GM12878 (cell line): ENCODE measurements around the gene ARID3B. TPM values are rescaled to one million over a fixed set of nuclear protein-coding genes. Genes with fewer than 3 reads are reported as not detected.

Experiments
- ATAC-seq: fragments of 200-7000 bp; cut with Tn5 transposase; 3 replicates; pipeline ENCODE4 v1.9.1; 2020; ENCODE audit warnings: mild to moderate bottlenecking, moderate library complexity
- BruUV-seq: library from RNA; stranded (reverse); fragments of 400-500 nt; replicated peaks from 2 replicates; lab custom pipeline; 2021; lab: Mats Ljungman, UMichigan
- CTCF ChIA-PET: fragments of 300-600 bp; sonication (Branson Sonifier 250); formaldehyde crosslinking; extraction: SDS; loops from one replicate; lab custom pipeline; 2021; ENCODE audit warnings: inconsistent platforms; lab: Yijun Ruan, JAX
- POLR2A ChIA-PET: fragments of 350-600 bp; formaldehyde crosslinking; extraction: SDS; loops from one replicate; lab custom pipeline; 2021; ENCODE audit warnings: inconsistent platforms; lab: Charles Lee
- RAD21 ChIA-PET: fragments of 300-600 bp; sonication (Branson Sonifier 250); formaldehyde crosslinking; loops from one replicate; lab custom pipeline; 2023; ENCODE audit warnings: antibody characterized with exemption; ENCODE audit not compliant: unreplicated experiment; lab: Charles Lee
- SMC1A ChIA-PET: fragments of 300-600 bp; sonication (Branson Sonifier 250); formaldehyde crosslinking; loops from one replicate; lab custom pipeline; 2023; ENCODE audit not compliant: unreplicated experiment, uncharacterized antibody; lab: Charles Lee
- DNase-seq: peaks from one replicate; pipeline ENCODE4 v3.0.0-alpha.2; 2011; ENCODE audit warnings: low read depth, low spot score
- FAIRE-seq: peaks from 3 replicates; lab custom pipeline; 2011; peaks lifted over from hg19 to GRCh38; lab: Jason Lieb, UNC
- H2AFZ ChIP-seq: 2 replicates; pipeline ENCODE4 v1.6.0; 2011; ENCODE audit warnings: low read depth, low read length, control low read depth; ENCODE audit not compliant: control insufficient read depth
- H3K27ac ChIP-seq: 2 replicates; pipeline ENCODE4 v1.5.1; 2011; ENCODE audit warnings: control low read depth; ENCODE audit not compliant: control insufficient read depth, insufficient read depth
- H3K27me3 ChIP-seq, 2 experiments: replicated peaks in 1 of 2; 2 replicates each; pipeline versions ENCODE4 v1.6.0 to v1.6.1; 2011; ENCODE audit warnings: low read length in 1 of 2; ENCODE audit not compliant: control insufficient read depth in 2 of 2, insufficient read depth in 2 of 2
- H3K36me3 ChIP-seq, 2 experiments: 2 replicates each; pipeline ENCODE4 v1.5.1; 2011; ENCODE audit warnings: low read length in 1 of 2; ENCODE audit not compliant: control insufficient read depth in 2 of 2, insufficient read depth in 2 of 2
- H3K4me1 ChIP-seq: 2 replicates; pipeline ENCODE4 v1.6.1; 2011; ENCODE audit warnings: mild to moderate bottlenecking, low read length, moderate library complexity, mixed read lengths; ENCODE audit not compliant: control insufficient read depth, insufficient read depth
- H3K4me2 ChIP-seq: 2 replicates; pipeline ENCODE4 v1.6.0; 2011; ENCODE audit warnings: control low read depth; ENCODE audit not compliant: control insufficient read depth, insufficient read depth
- H3K4me3 ChIP-seq: fragments of 200-600 bp; sonication (generic); 2 replicates; pipeline ENCODE4 v1.5.1; 2016
- H3K79me2 ChIP-seq: 2 replicates; pipeline ENCODE4 v1.6.0; 2011; ENCODE audit warnings: low read length; ENCODE audit not compliant: control insufficient read depth, insufficient read depth
- H3K9ac ChIP-seq: 2 replicates; pipeline ENCODE4 v1.8.0; 2011; ENCODE audit warnings: low read length, control low read depth, mixed read lengths; ENCODE audit not compliant: control insufficient read depth, insufficient read depth
- H3K9me3 ChIP-seq: replicated peaks from 3 replicates; pipeline ENCODE4 v1.5.1; 2011; ENCODE audit warnings: mild to moderate bottlenecking, low read length; ENCODE audit not compliant: control insufficient read depth, insufficient read depth
- H4K20me1 ChIP-seq: 2 replicates; pipeline ENCODE4 v1.6.0; 2011; ENCODE audit not compliant: control insufficient read depth, insufficient read depth
- ATF2 ChIP-seq: IDR thresholded peaks from 2 replicates; pipeline ENCODE4 v1.6.1; 2012; ENCODE audit warnings: low read length, inconsistent platforms
- CBX5 ChIP-seq: sonication (generic); IDR thresholded peaks from 2 replicates; pipeline ENCODE4 v1.6.1; 2016; ENCODE audit warnings: low read depth, moderate library complexity, mild to moderate bottlenecking, inconsistent platforms
- CHD1 ChIP-seq: IDR thresholded peaks from 2 replicates; pipeline ENCODE4 v1.6.1; 2012; ENCODE audit warnings: low read depth, low read length, improper control_type of control experiment
- FOXK2 ChIP-seq: fragments of 450-650 bp; IDR thresholded peaks from 2 replicates; pipeline ENCODE4 v1.6.1; 2017; ENCODE audit warnings: mild to moderate bottlenecking, moderate library complexity
- HSF1 ChIP-seq: fragments of 150-350 bp; IDR thresholded peaks from 2 replicates; pipeline ENCODE4 v1.6.1; 2014; ENCODE audit warnings: mild to moderate bottlenecking, low read depth, low read length
- IKZF1 ChIP-seq: fragments of 450-650 bp; conservative IDR thresholded peaks from 2 replicates; pipeline ENCODE4 v1.6.1; 2017; ENCODE audit warnings: antibody characterized with exemption, mild to moderate bottlenecking
- IRF4 ChIP-seq: IDR thresholded peaks from 2 replicates; pipeline ENCODE4 v1.6.1; 2011; ENCODE audit warnings: low read depth, low read length
- PAX5 ChIP-seq: IDR thresholded peaks from 2 replicates; pipeline ENCODE4 v1.6.1; 2011; ENCODE audit warnings: low read depth, low read length, borderline replicate concordance
- POLR2AphosphoS2 ChIP-seq: IDR thresholded peaks from 2 replicates; pipeline ENCODE4 v1.6.1; 2011; ENCODE audit warnings: low read depth, mild to moderate bottlenecking, low read length, improper control_type of control experiment, moderate library complexity
- RBBP5 ChIP-seq: fragments of 200-600 bp; sonication (generic); conservative IDR thresholded peaks from 2 replicates; pipeline ENCODE4 v1.6.1; 2016
- RFX5 ChIP-seq: IDR thresholded peaks from 2 replicates; pipeline ENCODE4 v1.6.1; 2011; ENCODE audit warnings: low read depth, low read length, improper control_type of control experiment
- YY1 ChIP-seq: IDR thresholded peaks from 2 replicates; pipeline ENCODE4 v1.6.1; 2011; ENCODE audit warnings: low read depth, mild to moderate bottlenecking, low read length
- ZNF207 ChIP-seq: fragments of 450-650 bp; IDR thresholded peaks from 2 replicates; pipeline ENCODE4 v1.6.1; 2014; ENCODE audit warnings: antibody characterized with exemption, mild to moderate bottlenecking, borderline replicate concordance
- ZNF622 ChIP-seq: fragments of 450-650 bp; IDR thresholded peaks from 2 replicates; pipeline ENCODE4 v1.6.1; 2017; ENCODE audit warnings: mild to moderate bottlenecking, inconsistent platforms
- WGBS: methylation state at CpG from one replicate; pipeline ENCODE4 v1.1.6; 2016; ENCODE audit warnings: low lambda C conversion rate; ENCODE audit not compliant: insufficient replicate concordance, insufficient coverage; ENCODE audit errors: missing lambda C conversion rate; 5-methylcytosine and 5-hydroxymethylcytosine counted together
- in situ Hi-C: fragments of 300-500 bp; cut with MboI; formaldehyde crosslinking; loops from 9 replicates; pipeline ENCODE4 v1.14.3; 2018; ENCODE audit warnings: mixed read lengths
- intact Hi-C: fragments of 100-400 bp; cut with micrococcal nuclease; formaldehyde crosslinking; loops from one replicate; pipeline ENCODE4 v1.14.2; 2022; ENCODE audit not compliant: unreplicated experiment
- polyA plus RNA-seq, 11 experiments: library from polyadenylated mRNA; depleted of rRNA in 4 of 11; unstranded in 6 of 11; stranded (reverse) in 5 of 11; fragments of >200 nt; fragmentation: Nextera tagmentation in 4 of 11; fragmentation: Illumina TruSeq in 1 of 11; extraction: Ambion mirVana in 4 of 11; extraction: Trizol in 1 of 11; gene quantifications; 1 replicate in 1 of 11; 2 replicates in 10 of 11; pipeline versions ENCODE4 v1.2.1 to v1.2.3, GENCODE V29; 2011 to 2016; ENCODE audit warnings: inconsistent platforms in 2 of 11, missing spikeins in 2 of 11, low read depth in 1 of 11
- total RNA-seq, 4 experiments: library from RNA; depleted of rRNA in 3 of 4; stranded (reverse); fragments of >200 nt in 3 of 4; fragmentation: Illumina TruSeq in 1 of 4; extraction: Trizol in 1 of 4; gene quantifications; 2 replicates each; pipeline versions ENCODE4 v1.2.1 to v1.2.3, GENCODE V29; 2013 to 2021

Gene ARID3B
- total and polyA plus RNA-seq, 10 of the 15 experiments (the other 5 are each of a cell fraction or from before 2014, with no cell fraction given): 1.1 to 33.4 (median 24.0) TPM

GRCh38 chr15:74543043-74543422, 2.0 kb downstream of the ARID3B start:
- DNase-seq (no peak), FAIRE-seq (no peak), ATAC-seq (no peak)
- H2AFZ ChIP-seq: no peak overlapping the region
- CTCF ChIA-PET: interaction anchor here (0.6 to 1.5 kb wide), 3 partner anchors 58 to 160 kb away, joined by 3 to 4 read pairs (median 3); no protein-coding TSS in a partner anchor
- peak overlapping the region; percentile 95 for H3K27ac ChIP-seq
- peaks cover 81% of the 10 kb centered on the region for H3K79me2 ChIP-seq
- no TSS peak for BruUV-seq
- intact Hi-C loops: loop anchor here (5.0 kb wide), 2 partner anchors 111 to 244 kb away; partner anchors contain the start of gene SEMA7A
- no peaks in the 10 kb centered on the region for H3K27me3 ChIP-seq
- H4K20me1 ChIP-seq: peaks cover 4% of the 10 kb centered on the region
- POLR2A ChIA-PET: interaction anchor here (0.9 to 3.7 kb wide), 2 partner anchors 72 to 116 kb away, joined by 3 to 30 read pairs; partner anchors contain the start of gene CLK3
- H3K9ac ChIP-seq: peak overlapping the region; percentile 91
- H3K36me3 ChIP-seq: peaks cover 2 to 18% of the 10 kb centered on the region in 2 experiments; a peak in 3 of 4 replicates
- RAD21 ChIA-PET: interaction anchor here (1.2 kb wide), 1 partner anchor 50 kb away, joined by 3 read pairs; no protein-coding TSS in a partner anchor
- no peaks in the 10 kb centered on the region for H3K9me3 ChIP-seq
- H3K4me2 ChIP-seq: peak overlapping the region; percentile 95
- TF ChIP-seq FOXK2 (no peak), PAX5 (no peak), POLR2AphosphoS2 (no peak), CHD1 (no peak), ATF2 (no peak), YY1 (no peak), ZNF207 (no peak), CBX5 (no peak), IKZF1 (no peak), HSF1 (no peak), RBBP5 (no peak), IRF4 (no peak), ZNF622 (no peak), RFX5 (no peak)
- in situ Hi-C loops: loop anchor here (5.0 kb wide), 1 partner anchor 161 kb away; no protein-coding TSS in a partner anchor
- WGBS: 0% methylated on average over 3 of the region's 3 CpGs
- peaks cover 15% of the 10 kb centered on the region for H3K4me1 ChIP-seq
- SMC1A ChIA-PET: interaction anchor here (0.9 to 1.4 kb wide), 3 partner anchors 55 to 134 kb away, joined by 3 to 4 read pairs (median 3); no protein-coding TSS in a partner anchor
- peak overlapping the region; percentile 97 for H3K4me3 ChIP-seq
